ENCODE measurements around the gene TNFRSF9.

GRCh38 chr1:7865978-7866377, 74.7 kb downstream of the TNFRSF9 start:
- TF ChIP-seq CTCF (IDR thresholded peaks at IDR 0.05) (no peak), POLR2A (IDR thresholded peaks at IDR 0.05) (no peak)

All from esophagus squamous epithelium (tissue), 4 donors.